Lung (tissue), 12 donors: ENCODE data around the gene PRG3. TPM values are rescaled to one million over a fixed set of nuclear protein-coding genes. Genes with fewer than 3 reads are reported as not detected.

ENCODE experiments used
- ATAC-seq: fragments of 200-7000 bp; cut with Tn5 transposase; one replicate; pipeline ENCODE4 v1.9.1; 2020; ENCODE audit warnings: moderate number of reproducible peaks; ENCODE audit not compliant: insufficient read depth, low FRiP score
- DNase-seq, 3 donors: peaks; one replicate each; pipeline ENCODE4 v3.0.0-alpha.2; 2013 to 2017
- H3K27ac ChIP-seq, 2 donors: one replicate each; pipeline ENCODE4 v1.5.1; 2013; ENCODE audit warnings: mild to moderate bottlenecking in 2 of 2, moderate library complexity in 2 of 2, control low read depth in 1 of 2, inconsistent platforms in 1 of 2, low read depth in 1 of 2, low read length in 1 of 2
- H3K27me3 ChIP-seq, 3 donors: one replicate each; pipeline ENCODE4 v1.5.1; 2013; ENCODE audit warnings: low read length in 2 of 3; ENCODE audit not compliant: control insufficient read depth in 3 of 3, insufficient read depth in 3 of 3
- H3K36me3 ChIP-seq, 4 donors: one replicate each; pipeline ENCODE4 v1.5.1; 2013; ENCODE audit warnings: low read length in 4 of 4, mild to moderate bottlenecking in 1 of 4, moderate library complexity in 1 of 4; ENCODE audit not compliant: control insufficient read depth in 4 of 4, insufficient read depth in 4 of 4
- H3K4me1 ChIP-seq, 5 donors: one replicate each; pipeline ENCODE4 v1.5.1; 2013; ENCODE audit warnings: low read length in 5 of 5, mild to moderate bottlenecking in 2 of 5, moderate library complexity in 1 of 5; ENCODE audit not compliant: control insufficient read depth in 5 of 5, insufficient read depth in 5 of 5
- H3K4me3 ChIP-seq: one replicate; pipeline ENCODE4 v1.5.1; 2013; ENCODE audit warnings: mild to moderate bottlenecking, control low read depth, moderate library complexity
- H3K9ac ChIP-seq, 2 donors: one replicate each; pipeline ENCODE4 v1.5.1; 2013; ENCODE audit warnings: low read length in 2 of 2, control low read depth in 1 of 2; ENCODE audit not compliant: insufficient read depth in 1 of 2
- H3K9me3 ChIP-seq, 4 donors: one replicate each; pipeline ENCODE4 v1.5.1; 2013; ENCODE audit warnings: low read length in 3 of 4, mild to moderate bottlenecking in 1 of 4, moderate library complexity in 1 of 4; ENCODE audit not compliant: control insufficient read depth in 4 of 4, insufficient read depth in 3 of 4
- CTCF ChIP-seq: IDR thresholded peaks from 2 replicates; pipeline ENCODE4 v1.5.1; 2012; ENCODE audit warnings: mild to moderate bottlenecking; ENCODE audit errors: control extremely low read depth, extremely low read depth
- WGBS, 2 donors: extraction: QIAGEN DNeasy Blood & Tissue Kit; methylation state at CpG; one replicate each; pipeline ENCODE4 v1.1.7; 2013; 5-methylcytosine and 5-hydroxymethylcytosine counted together
- polyA plus RNA-seq, 2 donors: library from polyadenylated mRNA; stranded (reverse); fragments of 200-250 nt; gene quantifications; one replicate each; pipeline ENCODE4 v1.2.1, GENCODE V29; 2013
- total RNA-seq, 2 donors: library from RNA; depleted of rRNA in 1 of 2; stranded (reverse); fragments of >200 nt in 1 of 2; gene quantifications; one replicate each; pipeline ENCODE4 v1.2.1, GENCODE V29; 2014 to 2021
- donor health status: control.
- donor health status: control.
- donor health status: Bipolar disorder and iron deficiency.
- donor health status: healthy.
- donor health status: DM: yes; HTN: yes; CAD: no.

The PRG3 gene
- total and polyA plus RNA-seq, 4 donors = 0.63 to 1.4 TPM; not detected in 2

GRCh38 chr11:57368106-57368844, 12.7 kb downstream of the PRG3 start:
- TF ChIP-seq CTCF = no peak
- H3K36me3 ChIP-seq = no peaks in the 10 kb centered on the region
- DNase-seq = peak in 1 of 3 donors; percentile 44
- peak; percentile 67 for ATAC-seq
- H3K27me3 ChIP-seq = peaks cover 0 to 2% (median 0%) of the 10 kb centered on the region in 3 donors
- peaks cover 0 to 6% (median 0%) of the 10 kb centered on the region in 5 donors for H3K4me1 ChIP-seq
- H3K9me3 ChIP-seq = peaks cover 0 to 1% (median 0%) of the 10 kb centered on the region in 4 donors
- H3K9ac ChIP-seq = no peak overlapping the region
- no peak overlapping the region for H3K27ac ChIP-seq
- H3K4me3 ChIP-seq = no peak overlapping the region
- WGBS, 2 donors = 39 to 58% methylated on average over 19 of the region's 19 CpGs

- no peak overlapping the region for H3K4me3 ChIP-seq
- H3K36me3 ChIP-seq = no peaks in the 10 kb centered on the region
- H3K4me1 ChIP-seq = peaks cover 0 to 6% (median 0%) of the 10 kb centered on the region in 5 donors
- WGBS, 2 donors = 79 to 83% methylated on average over 9 of the region's 9 CpGs
- no peak overlapping the region for H3K27ac ChIP-seq
- TF ChIP-seq CTCF = no peak
- ATAC-seq (no peak), DNase-seq (no peak)
- H3K9me3 ChIP-seq = peaks cover 0 to 5% (median 0%) of the 10 kb centered on the region in 4 donors
- no peaks in the 10 kb centered on the region for H3K27me3 ChIP-seq
- H3K9ac ChIP-seq = no peak overlapping the region
These were observed 15.9 kb downstream of the PRG3 start for GRCh38 chr11:57364851-57365660.

- no peak for DNase-seq
- 71 to 83% methylated on average over 7 of the region's 7 CpGs for WGBS, 2 donors
- no peak for TF ChIP-seq CTCF
- H3K36me3 ChIP-seq = no peaks in the 10 kb centered on the region
- H3K4me1 ChIP-seq = peaks cover 0 to 3% (median 0%) of the 10 kb centered on the region in 5 donors
- H3K27me3 ChIP-seq = no peaks in the 10 kb centered on the region
- no peak overlapping the region for H3K9ac ChIP-seq
- peaks cover 0 to 5% (median 0%) of the 10 kb centered on the region in 4 donors for H3K9me3 ChIP-seq
- no peak overlapping the region for H3K27ac ChIP-seq
- no peak overlapping the region for H3K4me3 ChIP-seq
- ATAC-seq = no peak
These were observed 17.5 kb downstream of the PRG3 start for GRCh38 chr11:57363131-57364080.
